ENCODE results near the gene FCHSD2. TPM values are rescaled to one million over a fixed set of nuclear protein-coding genes. Genes with fewer than 3 reads are reported as not detected.

FCHSD2 gene
- total and polyA plus RNA-seq, 2 donors from 2014 or later: 8.0 to 58.7 TPM

- Histone ChIP-seq H3K9ac (ENCODE audit: low read length in 3 of 3) (peak overlapping the region; percentile 26 to 84 (median 35)), H3K27ac (ENCODE audit: low read depth in 2 of 2, low read length in 2 of 2) (peak overlapping the region; percentile 98 to 99), H3K9me3 (ENCODE audit: control insufficient read depth in 2 of 3, insufficient read depth in 1 of 3, low read length in 3 of 3) (no peaks in the 10 kb centered on the region), H3K4me1 (ENCODE audit: control insufficient read depth in 2 of 3, insufficient read depth in 2 of 3, low read depth in 1 of 3, low read length in 3 of 3) (peaks cover 3 to 14% (median 10%) of the 10 kb centered on the region in 3 donors), H3K27me3 (ENCODE audit: control insufficient read depth, insufficient read depth, low read length) (no peaks in the 10 kb centered on the region), H3K4me3 (ENCODE audit: low read length in 3 of 3) (peak overlapping the region; percentile 40 to 84 (median 52)), H3K36me3 (ENCODE audit: control insufficient read depth in 2 of 3, insufficient read depth in 3 of 3, low read length in 3 of 3) (no peaks in the 10 kb centered on the region)
- DNase-seq (peak; percentile 84 to 95 (median 90)), FAIRE-seq (no peak)
- TF ChIP-seq CTCF (IDR thresholded peaks at IDR 0.05; ENCODE audit: borderline replicate concordance, extremely low read depth, insufficient read depth): no peak
- intact Hi-C loops (cut with DNase I): no loop called here
Measured at GRCh38 chr11:73141309-73142127, 600 bp downstream of the FCHSD2 start.

- DNase-seq: peak in 2 of 5 donors; percentile 27 to 77
- peak overlapping the region; percentile 26 to 84 (median 35) for H3K9ac ChIP-seq (ENCODE audit: low read length in 3 of 3)
- peak overlapping the region; percentile 40 to 84 (median 52) for H3K4me3 ChIP-seq (ENCODE audit: low read length in 3 of 3)
- no peak for TF ChIP-seq CTCF (IDR thresholded peaks at IDR 0.05; ENCODE audit: borderline replicate concordance, extremely low read depth, insufficient read depth)
- no peaks in the 10 kb centered on the region for H3K27me3 ChIP-seq (ENCODE audit: control insufficient read depth, insufficient read depth, low read length)
- H3K27ac ChIP-seq (ENCODE audit: low read depth in 2 of 2, low read length in 2 of 2): peak overlapping the region; percentile 98 to 99
- intact Hi-C loops (cut with DNase I): no loop called here
- H3K36me3 ChIP-seq (ENCODE audit: control insufficient read depth in 2 of 3, insufficient read depth in 3 of 3, low read length in 3 of 3): no peaks in the 10 kb centered on the region
- H3K4me1 ChIP-seq (ENCODE audit: control insufficient read depth in 2 of 3, insufficient read depth in 2 of 3, low read depth in 1 of 3, low read length in 3 of 3): peaks cover 3 to 14% (median 10%) of the 10 kb centered on the region in 3 donors
- no peaks in the 10 kb centered on the region for H3K9me3 ChIP-seq (ENCODE audit: control insufficient read depth in 2 of 3, insufficient read depth in 1 of 3, low read length in 3 of 3)
- FAIRE-seq: no peak
Measured at GRCh38 chr11:73141031-73141308, 1.1 kb downstream of the FCHSD2 start.

- DNase-seq: peak; percentile 36 to 78 (median 58)
- H3K36me3 ChIP-seq (ENCODE audit: control insufficient read depth in 2 of 3, insufficient read depth in 3 of 3, low read length in 3 of 3): no peaks in the 10 kb centered on the region
- H3K9me3 ChIP-seq (ENCODE audit: control insufficient read depth in 2 of 3, insufficient read depth in 1 of 3, low read length in 3 of 3): no peaks in the 10 kb centered on the region
- peak overlapping the region; percentile 98 to 99 for H3K27ac ChIP-seq (ENCODE audit: low read depth in 2 of 2, low read length in 2 of 2)
- TF ChIP-seq CTCF (IDR thresholded peaks at IDR 0.05; ENCODE audit: borderline replicate concordance, extremely low read depth, insufficient read depth): no peak
- no peak for FAIRE-seq
- intact Hi-C loops (cut with DNase I): no loop called here
- peak overlapping the region; percentile 26 to 84 (median 35) for H3K9ac ChIP-seq (ENCODE audit: low read length in 3 of 3)
- no peaks in the 10 kb centered on the region for H3K27me3 ChIP-seq (ENCODE audit: control insufficient read depth, insufficient read depth, low read length)
- H3K4me1 ChIP-seq (ENCODE audit: control insufficient read depth in 2 of 3, insufficient read depth in 2 of 3, low read depth in 1 of 3, low read length in 3 of 3): peaks cover 3 to 14% (median 10%) of the 10 kb centered on the region in 3 donors
- H3K4me3 ChIP-seq (ENCODE audit: low read length in 3 of 3): peak overlapping the region; percentile 40 to 84 (median 52)
Measured at GRCh38 chr11:73140213-73141030, 1.7 kb downstream of the FCHSD2 start.

All from kidney (tissue), 14 donors.